Testis (tissue), 2 donors: ENCODE data around the gene PPM1H.

Source experiments
- POLR2A ChIP-seq: fragments of 450-650 bp; IDR thresholded peaks from one replicate; pipeline ENCODE4 v1.6.1; 2017; ENCODE audit warnings: antibody characterized with exemption, mild to moderate bottlenecking, moderate library complexity
- TF ChIP-seq, protein P1 (sequence below), 3 experiments: fragments of 450-650 bp in 2 of 3; fragments of 200-600 bp in 1 of 3; sonication (generic) in 1 of 3; IDR thresholded peaks; one replicate each; pipeline ENCODE4 v1.5.1; 2016 to 2019; ENCODE audit warnings: antibody characterized with exemption in 3 of 3, mild to moderate bottlenecking in 2 of 3, moderate library complexity in 1 of 3

DNA sequence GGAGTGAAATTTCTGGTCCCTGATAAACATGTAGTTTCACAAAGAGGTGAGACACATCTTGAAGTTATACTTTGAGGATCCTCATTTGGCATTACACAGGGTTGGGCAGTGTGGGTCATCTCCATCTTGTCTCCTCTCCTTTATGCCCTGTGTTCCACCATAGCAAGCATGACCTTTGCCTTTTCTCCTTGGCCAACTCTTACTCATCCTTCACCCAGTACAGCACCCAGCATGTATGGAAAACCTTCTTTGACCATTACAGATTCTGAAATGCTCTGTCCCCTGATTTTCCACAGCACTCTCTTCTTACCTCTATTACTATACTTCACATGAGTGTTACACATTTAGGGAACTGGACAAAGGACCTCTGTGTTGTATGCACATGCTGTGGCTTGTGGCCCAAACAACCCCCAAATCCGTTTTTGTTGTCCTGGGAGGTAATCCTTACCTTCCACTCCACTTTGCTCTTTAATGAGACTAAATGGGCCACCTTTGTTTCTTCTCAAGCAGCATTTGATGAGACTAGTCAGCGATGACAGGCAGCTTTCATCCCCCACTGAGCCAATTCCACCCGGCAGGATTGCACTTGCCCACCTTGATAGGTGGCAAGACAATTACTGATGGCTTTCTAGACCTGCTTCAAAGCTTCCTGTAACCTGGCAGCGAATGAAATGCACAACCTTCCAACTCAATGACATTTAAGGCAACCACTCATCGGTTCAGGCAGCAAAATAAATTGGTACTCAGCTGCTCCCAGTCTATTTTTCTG is 304.8 kb downstream of the PPM1H start:
- TF ChIP-seq, protein P1, sequence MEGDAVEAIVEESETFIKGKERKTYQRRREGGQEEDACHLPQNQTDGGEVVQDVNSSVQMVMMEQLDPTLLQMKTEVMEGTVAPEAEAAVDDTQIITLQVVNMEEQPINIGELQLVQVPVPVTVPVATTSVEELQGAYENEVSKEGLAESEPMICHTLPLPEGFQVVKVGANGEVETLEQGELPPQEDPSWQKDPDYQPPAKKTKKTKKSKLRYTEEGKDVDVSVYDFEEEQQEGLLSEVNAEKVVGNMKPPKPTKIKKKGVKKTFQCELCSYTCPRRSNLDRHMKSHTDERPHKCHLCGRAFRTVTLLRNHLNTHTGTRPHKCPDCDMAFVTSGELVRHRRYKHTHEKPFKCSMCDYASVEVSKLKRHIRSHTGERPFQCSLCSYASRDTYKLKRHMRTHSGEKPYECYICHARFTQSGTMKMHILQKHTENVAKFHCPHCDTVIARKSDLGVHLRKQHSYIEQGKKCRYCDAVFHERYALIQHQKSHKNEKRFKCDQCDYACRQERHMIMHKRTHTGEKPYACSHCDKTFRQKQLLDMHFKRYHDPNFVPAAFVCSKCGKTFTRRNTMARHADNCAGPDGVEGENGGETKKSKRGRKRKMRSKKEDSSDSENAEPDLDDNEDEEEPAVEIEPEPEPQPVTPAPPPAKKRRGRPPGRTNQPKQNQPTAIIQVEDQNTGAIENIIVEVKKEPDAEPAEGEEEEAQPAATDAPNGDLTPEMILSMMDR (IDR thresholded peaks at IDR 0.05): no peak
- no peak for TF ChIP-seq POLR2A
